GM12872 (cell line): ENCODE measurements around the gene ANKRD42.

Experiments used
- CTCF ChIP-seq: IDR thresholded peaks from 3 replicates; pipeline ENCODE4 v1.5.1; 2011; ENCODE audit warnings: low read depth, mild to moderate bottlenecking, low read length, moderate library complexity; ENCODE audit not compliant: insufficient read depth

ANKRD42 gene

DNA sequence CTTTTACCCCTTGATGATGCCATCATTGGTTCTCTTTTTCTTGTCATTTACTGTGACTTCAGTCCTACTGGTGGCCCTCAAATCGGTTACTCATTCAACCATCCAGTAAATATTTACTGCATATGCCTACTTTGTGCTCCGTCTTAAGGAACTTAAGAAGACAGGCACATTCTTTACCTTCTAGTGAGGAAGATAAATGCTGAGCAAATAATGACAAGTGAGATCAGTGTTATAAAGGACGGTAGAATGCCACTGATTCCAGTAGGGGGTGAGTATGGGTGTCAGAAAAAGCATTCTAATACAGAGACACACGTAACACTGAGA lies 1.6 kb downstream of the ANKRD42 start:
- no peak for TF ChIP-seq CTCF

DNA sequence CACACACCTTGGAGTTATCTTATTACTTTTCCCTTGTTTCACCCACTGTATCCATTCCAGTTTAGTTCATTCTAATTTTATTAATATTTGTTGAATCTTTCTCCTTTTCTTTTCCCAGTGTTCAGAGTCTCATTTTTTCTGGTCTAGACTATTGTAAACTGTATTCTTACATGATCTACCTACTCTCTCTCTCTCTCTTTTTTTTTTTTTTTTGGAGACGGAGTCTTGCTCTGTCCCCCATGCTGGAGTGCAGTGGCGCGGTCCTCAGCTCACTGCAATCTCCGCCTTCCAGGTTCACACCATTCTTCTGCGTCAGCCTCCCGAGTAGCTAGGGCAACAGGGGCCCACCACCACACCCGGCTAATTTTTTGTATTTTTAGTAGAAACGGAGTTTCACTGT lies 2.1 kb downstream of the ANKRD42 start:
- no peak for TF ChIP-seq CTCF

GRCh38 chr11:83200035-83200434 lies 6.5 kb downstream of the ANKRD42 start:
- no peak for TF ChIP-seq CTCF

DNA sequence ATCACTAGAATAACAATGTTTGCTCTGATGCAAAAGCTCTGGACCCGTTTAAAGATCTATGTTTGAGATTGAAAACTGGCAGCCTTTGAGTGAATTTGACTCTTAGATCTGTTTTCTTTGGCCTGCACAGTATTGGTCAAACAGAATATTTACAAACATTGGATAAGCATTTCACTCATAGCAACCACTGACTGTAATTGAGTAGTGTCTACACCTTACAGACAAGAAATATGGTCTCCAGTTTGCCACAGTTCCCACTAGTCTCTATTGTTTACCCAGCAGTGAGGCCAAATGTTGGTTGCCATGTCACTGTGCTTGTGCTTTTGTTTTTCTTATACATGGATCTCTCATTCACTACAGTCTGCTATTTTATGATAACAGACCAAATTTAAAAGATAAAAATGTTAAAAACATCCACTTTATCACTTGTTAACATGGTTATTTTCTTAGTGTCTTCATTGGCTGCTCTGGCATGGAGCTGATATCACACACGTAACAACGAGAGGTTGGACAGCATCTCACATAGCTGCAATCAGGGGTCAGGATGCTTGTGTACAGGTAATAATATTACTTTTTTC lies 12.2 kb downstream of the ANKRD42 start:
- TF ChIP-seq CTCF, result no peak

DNA sequence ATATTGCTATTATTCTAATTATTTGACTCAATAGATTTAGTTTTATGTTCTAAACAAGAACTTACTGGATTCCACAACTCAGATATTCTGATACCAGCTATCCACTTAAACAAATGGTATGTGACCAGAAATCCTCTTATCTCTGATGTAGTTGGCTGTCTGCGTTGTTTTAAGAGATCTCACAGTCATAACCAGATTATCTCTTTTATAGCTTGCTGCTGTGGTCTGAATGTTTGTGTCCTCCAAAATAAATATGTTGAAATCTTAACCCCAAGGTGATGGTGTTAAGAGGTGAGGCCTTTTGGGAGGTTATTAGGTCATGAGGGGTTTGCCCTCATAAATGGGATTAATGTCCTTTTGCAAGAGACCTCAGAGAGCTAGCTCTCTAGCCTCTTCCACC lies 12.7 kb downstream of the ANKRD42 start:
- TF ChIP-seq CTCF, result no peak

DNA sequence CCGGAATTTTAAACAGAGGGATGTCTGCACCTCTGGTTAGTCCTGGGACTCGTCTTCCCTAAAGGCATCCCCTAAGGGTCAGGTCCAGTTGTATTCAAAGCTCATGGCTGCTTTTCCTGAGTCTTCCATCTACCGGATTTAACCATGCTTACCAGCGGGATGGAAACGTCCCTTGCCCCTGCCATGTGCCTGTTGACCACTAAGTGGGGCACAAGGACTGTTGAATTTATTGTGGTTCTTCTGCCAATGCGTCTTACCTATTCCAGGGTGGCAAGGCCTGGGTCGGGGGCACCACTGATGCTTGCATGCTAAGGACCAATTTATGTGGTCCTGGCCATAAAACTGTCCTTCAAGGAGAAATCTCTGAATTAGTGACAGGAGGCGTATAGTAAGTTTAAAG lies 25.6 kb downstream of the ANKRD42 start:
- TF ChIP-seq CTCF, result peak; percentile 32; the same call in 1 of the 3 replicates

DNA sequence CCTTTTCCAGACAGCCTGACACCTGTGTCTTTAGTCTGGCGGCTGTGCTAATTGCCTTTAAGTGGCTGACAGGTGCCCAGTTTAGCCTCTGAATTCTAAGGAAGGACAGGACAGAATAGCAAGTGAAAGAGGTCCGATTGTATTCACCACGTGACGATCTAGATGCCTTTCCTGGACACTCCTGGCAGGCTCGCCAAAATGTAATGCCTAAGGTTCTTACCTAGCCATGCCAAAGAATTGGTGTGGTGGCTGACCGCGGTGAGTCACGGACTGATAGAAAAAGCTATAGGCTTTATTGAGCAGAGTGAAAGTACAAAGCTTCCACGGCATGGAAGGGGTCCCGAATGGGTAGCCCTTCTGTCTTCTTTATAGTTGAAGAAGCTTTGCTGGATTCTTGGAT lies 26.7 kb downstream of the ANKRD42 start:
- no peak for TF ChIP-seq CTCF

DNA sequence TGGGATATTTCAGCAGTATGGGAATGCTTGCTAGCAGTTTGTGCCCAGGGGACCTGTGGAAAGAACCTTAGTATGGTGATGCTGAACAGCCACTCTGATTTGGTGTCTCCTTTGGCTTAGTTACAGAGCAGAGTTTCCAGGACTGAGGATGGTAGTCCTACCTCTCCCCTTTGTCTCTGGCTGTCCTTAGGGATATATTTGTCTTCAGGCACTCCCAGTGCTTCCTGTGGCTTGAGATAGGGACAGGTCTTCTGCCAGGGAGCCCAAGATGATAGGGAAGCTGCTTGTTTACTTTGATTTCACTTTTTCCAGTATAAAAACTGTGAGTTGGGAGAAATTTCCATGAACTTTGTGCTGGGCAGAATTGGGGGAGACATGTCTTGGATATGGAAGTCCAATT lies 28.2 kb downstream of the ANKRD42 start:
- no peak for TF ChIP-seq CTCF
